Mucosa of rectum (tissue), 2 donors: ENCODE measurements around the gene CASZ1.

Experiments used
- H3K27ac ChIP-seq, 2 donors: one replicate each; pipeline ENCODE4 v1.7.0; 2013; ENCODE audit warnings: inconsistent platforms in 2 of 2, low read depth in 2 of 2, low read length in 2 of 2
- H3K27me3 ChIP-seq, 2 donors: one replicate each; pipeline ENCODE4 v1.7.0; 2013; ENCODE audit warnings: low read length in 2 of 2; ENCODE audit not compliant: control insufficient read depth in 2 of 2, insufficient read depth in 2 of 2
- H3K36me3 ChIP-seq, 2 donors: one replicate each; pipeline ENCODE4 v1.7.0; 2013; ENCODE audit warnings: low read length in 2 of 2; ENCODE audit not compliant: control insufficient read depth in 2 of 2, insufficient read depth in 2 of 2
- H3K4me1 ChIP-seq, 2 donors: one replicate each; pipeline ENCODE4 v1.7.0; 2013; ENCODE audit warnings: low read length in 2 of 2, mild to moderate bottlenecking in 1 of 2; ENCODE audit not compliant: control insufficient read depth in 2 of 2, insufficient read depth in 2 of 2
- H3K4me3 ChIP-seq, 2 donors: one replicate each; pipeline ENCODE4 v1.7.0; 2013; ENCODE audit warnings: low read length in 2 of 2
- H3K9ac ChIP-seq, 2 donors: one replicate each; pipeline ENCODE4 v1.7.0; 2013; ENCODE audit warnings: low read length in 2 of 2, low read depth in 1 of 2, mild to moderate bottlenecking in 1 of 2
- H3K9me3 ChIP-seq, 2 donors: one replicate each; pipeline ENCODE4 v1.7.0; 2013; ENCODE audit warnings: low read length in 2 of 2; ENCODE audit not compliant: control insufficient read depth in 2 of 2
- donor health status: healthy.
- donor health status: Normal muscosa, but diverticular disease.

The CASZ1 gene

DNA sequence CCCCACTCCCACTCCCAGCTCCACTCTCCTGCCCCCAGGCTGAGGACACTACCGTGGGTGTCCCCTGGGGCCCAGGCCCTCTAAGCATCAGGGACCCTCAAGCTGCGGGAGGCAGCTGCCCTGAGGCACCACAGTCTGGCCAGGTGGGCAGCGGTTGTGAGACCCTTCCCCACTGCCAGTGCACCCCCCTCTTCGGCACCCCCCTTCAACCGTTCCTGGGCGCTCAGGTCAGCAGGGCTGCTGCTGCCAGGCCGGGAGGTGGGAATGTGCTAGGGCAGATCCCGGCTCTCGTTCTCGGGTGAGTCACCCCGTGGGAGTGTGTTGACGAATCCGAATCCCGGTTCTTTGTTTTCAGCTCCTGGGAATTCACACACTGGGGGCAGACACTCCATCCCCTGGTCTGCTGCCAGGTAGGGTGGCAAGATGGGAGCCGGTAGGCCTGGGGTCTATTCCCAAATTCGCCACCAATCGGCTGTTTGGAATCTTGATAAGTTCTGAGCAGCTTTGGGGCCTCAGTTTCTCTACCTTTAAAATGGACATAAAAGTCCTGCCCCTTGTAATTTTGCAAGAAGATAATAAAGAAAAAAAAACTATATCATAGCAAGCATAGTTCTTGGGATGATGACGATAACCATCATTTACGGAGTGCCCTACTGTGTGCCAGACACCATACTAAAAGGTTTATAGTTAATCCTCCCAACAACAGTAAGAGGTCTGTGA is 28.5 kb upstream of the CASZ1 start:
- no peak overlapping the region for H3K27ac ChIP-seq
- H3K27me3 ChIP-seq: peaks cover 0 to 17% of the 10 kb centered on the region in 2 donors
- H3K4me3 ChIP-seq: no peak overlapping the region
- H3K9ac ChIP-seq: no peak overlapping the region
- H3K4me1 ChIP-seq: peaks cover 0 to under 1% of the 10 kb centered on the region in 2 donors
- no peaks in the 10 kb centered on the region for H3K36me3 ChIP-seq
- no peaks in the 10 kb centered on the region for H3K9me3 ChIP-seq

DNA sequence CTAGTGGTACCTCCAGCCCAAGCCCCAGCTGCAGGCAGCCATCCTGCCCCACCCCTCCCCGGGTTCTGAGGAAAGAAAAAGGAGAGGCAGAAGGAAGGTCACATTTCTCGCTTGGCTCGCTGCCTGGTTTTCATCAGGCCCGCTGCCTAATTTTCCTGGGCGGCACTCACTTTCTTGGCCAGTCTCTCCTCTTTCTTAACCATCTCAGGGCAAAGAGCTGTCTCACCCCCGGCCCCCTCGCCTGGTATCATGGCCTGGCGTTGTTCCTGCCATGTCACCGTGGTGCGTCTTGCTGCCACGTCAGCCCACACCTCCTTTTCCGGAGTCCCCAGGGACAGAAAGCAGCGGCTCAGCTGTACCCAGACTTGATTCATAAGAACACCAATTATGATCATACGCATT is 26.6 kb upstream of the CASZ1 start:
- H3K36me3 ChIP-seq: no peaks in the 10 kb centered on the region
- H3K9ac ChIP-seq: no peak overlapping the region
- no peak overlapping the region for H3K27ac ChIP-seq
- peaks cover 13 to 21% of the 10 kb centered on the region in 2 donors for H3K4me1 ChIP-seq
- H3K27me3 ChIP-seq: peaks cover 0 to 9% of the 10 kb centered on the region in 2 donors
- H3K9me3 ChIP-seq: no peaks in the 10 kb centered on the region
- no peak overlapping the region for H3K4me3 ChIP-seq

- no peak overlapping the region for H3K4me3 ChIP-seq
Observed at GRCh38 chr1:10821388-10821787, 24.9 kb upstream of the CASZ1 start.

DNA sequence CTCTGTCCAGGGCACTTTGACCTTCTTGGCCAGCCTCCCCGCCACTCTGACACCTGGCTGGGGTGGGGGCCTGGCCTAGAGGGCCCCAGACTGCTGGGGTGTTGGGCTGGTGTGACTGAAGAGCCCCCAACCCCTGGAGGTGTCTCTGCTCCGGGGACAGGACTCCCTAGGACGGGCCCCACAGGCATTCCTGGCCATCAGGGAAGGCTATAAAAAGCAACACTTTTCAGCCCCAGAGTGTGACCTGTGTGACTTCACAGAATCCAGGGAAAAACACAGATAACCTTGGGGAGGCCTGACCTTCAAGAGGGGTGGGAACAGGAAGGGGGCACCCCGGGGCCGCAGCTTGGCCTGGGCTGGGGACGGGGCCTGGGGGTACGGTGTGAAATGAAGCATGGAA is 24.0 kb upstream of the CASZ1 start:
- Histone ChIP-seq H3K36me3 (no peaks in the 10 kb centered on the region), H3K27me3 (no peaks in the 10 kb centered on the region), H3K4me1 (peaks cover 22 to 37% of the 10 kb centered on the region in 2 donors), H3K27ac (no peak overlapping the region), H3K9ac (no peak overlapping the region), H3K4me3 (no peak overlapping the region), H3K9me3 (no peaks in the 10 kb centered on the region)

More at GRCh38 chr1:10821388-10821787, 24.9 kb upstream of the CASZ1 start:
- Histone ChIP-seq H3K9ac (no peak overlapping the region), H3K36me3 (no peaks in the 10 kb centered on the region), H3K27ac (no peak overlapping the region), H3K27me3 (no peaks in the 10 kb centered on the region), H3K4me1 (peaks cover 13 to 28% of the 10 kb centered on the region in 2 donors), H3K9me3 (no peaks in the 10 kb centered on the region)

- H3K9me3 ChIP-seq: no peaks in the 10 kb centered on the region
- H3K27me3 ChIP-seq: no peaks in the 10 kb centered on the region
- no peaks in the 10 kb centered on the region for H3K36me3 ChIP-seq
- no peak overlapping the region for H3K4me3 ChIP-seq
- peak overlapping the region; percentile 2 to 34 for H3K9ac ChIP-seq
- H3K4me1 ChIP-seq: peaks cover 30 to 47% of the 10 kb centered on the region in 2 donors
- H3K27ac ChIP-seq: peak overlapping the region; percentile 65 to 79
Observed at GRCh38 chr1:10819198-10819901, 22.9 kb upstream of the CASZ1 start.

DNA sequence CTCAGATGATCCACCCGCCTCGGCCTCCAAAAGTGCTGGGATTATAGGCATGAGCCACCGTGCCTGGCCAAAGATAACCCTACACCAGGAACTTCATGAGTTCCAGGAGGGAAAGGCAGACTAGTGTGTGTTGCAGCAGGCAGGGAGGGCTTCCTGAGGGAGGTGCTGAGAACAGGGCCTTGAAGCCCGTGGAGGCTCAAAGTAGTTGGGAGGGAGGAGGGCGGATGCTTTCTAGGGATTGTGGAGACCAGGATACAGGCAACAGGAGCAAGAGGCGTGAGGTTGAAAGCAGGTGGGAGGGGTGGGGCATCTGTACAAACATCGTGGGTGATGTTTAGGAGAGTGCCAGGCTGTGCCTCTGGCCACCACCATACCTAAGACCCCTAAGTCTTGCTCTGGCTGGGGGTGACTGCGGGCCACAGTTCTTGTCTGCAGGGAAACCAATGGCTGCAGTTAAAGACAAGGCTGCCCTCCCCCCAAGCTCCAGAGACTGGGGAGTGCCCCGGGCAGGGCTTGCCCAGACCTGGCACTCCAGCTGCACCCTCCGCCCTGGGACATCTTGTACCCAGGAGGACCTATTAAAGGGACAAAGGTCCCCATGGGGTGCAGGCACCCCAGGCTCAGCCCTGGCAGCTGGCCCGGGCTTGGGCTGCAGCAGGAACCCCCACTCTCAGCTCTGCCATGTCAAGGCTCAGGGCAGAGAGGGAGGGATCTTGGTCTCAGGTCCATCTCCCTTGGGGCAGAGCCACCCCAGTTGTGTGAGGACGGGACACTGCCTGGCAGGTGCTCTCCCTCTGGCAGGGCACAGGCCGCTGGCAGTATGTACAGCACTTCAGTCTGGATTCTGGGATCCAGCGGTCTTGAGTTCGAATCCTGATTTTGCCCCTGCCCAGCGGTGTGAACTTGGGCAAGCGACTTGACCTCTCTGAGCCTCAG is 22.1 kb upstream of the CASZ1 start:
- Histone ChIP-seq H3K9ac (peak overlapping the region; percentile 2 to 36), H3K4me1 (peaks cover 30 to 47% of the 10 kb centered on the region in 2 donors), H3K4me3 (peak overlapping the region in 1 of 2 donors; percentile 37), H3K27ac (peak overlapping the region; percentile 65 to 79), H3K36me3 (no peaks in the 10 kb centered on the region), H3K9me3 (no peaks in the 10 kb centered on the region), H3K27me3 (no peaks in the 10 kb centered on the region)

- no peaks in the 10 kb centered on the region for H3K36me3 ChIP-seq
- H3K4me3 ChIP-seq: no peak overlapping the region
- no peak overlapping the region for H3K27ac ChIP-seq
- H3K9me3 ChIP-seq: no peaks in the 10 kb centered on the region
- H3K4me1 ChIP-seq: peaks cover 30 to 47% of the 10 kb centered on the region in 2 donors
- H3K27me3 ChIP-seq: no peaks in the 10 kb centered on the region
- peak overlapping the region in 1 of 2 donors; percentile 62 for H3K9ac ChIP-seq
Observed at GRCh38 chr1:10816743-10817369, 20.4 kb upstream of the CASZ1 start.

GRCh38 chr1:10816233-10816632 is 19.8 kb upstream of the CASZ1 start:
- Histone ChIP-seq H3K27ac (peak overlapping the region; percentile 67 to 83), H3K9me3 (no peaks in the 10 kb centered on the region), H3K9ac (peak overlapping the region in 1 of 2 donors; percentile 62)

DNA sequence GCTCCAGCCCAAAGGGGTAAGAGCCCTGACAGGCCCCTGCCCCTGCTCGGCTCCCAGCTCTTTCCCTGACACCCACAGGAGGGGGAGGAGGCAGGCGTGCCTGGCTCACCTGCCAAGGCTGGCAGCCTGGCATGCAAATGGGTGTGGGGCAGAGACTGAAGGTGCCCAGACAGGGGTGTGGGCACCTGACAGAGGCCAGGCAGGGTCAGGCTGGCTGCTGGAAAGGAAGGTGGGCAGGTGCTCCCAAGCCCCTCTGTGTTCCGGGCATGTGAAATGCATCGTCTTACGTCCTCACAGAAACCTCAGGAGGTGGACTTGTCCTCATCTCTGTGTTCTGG is 19.4 kb upstream of the CASZ1 start:
- peaks cover 30 to 47% of the 10 kb centered on the region in 2 donors for H3K4me1 ChIP-seq
- H3K9me3 ChIP-seq: no peaks in the 10 kb centered on the region
- H3K27ac ChIP-seq: peak overlapping the region; percentile 67 to 83
- peak overlapping the region; percentile 62 to 63 for H3K9ac ChIP-seq
- H3K27me3 ChIP-seq: no peaks in the 10 kb centered on the region
- peak overlapping the region in 1 of 2 donors; percentile 11 for H3K4me3 ChIP-seq
- no peaks in the 10 kb centered on the region for H3K36me3 ChIP-seq

More at GRCh38 chr1:10816233-10816632, 19.8 kb upstream of the CASZ1 start:
- Histone ChIP-seq H3K27me3 (no peaks in the 10 kb centered on the region), H3K4me3 (no peak overlapping the region), H3K4me1 (peaks cover 30 to 47% of the 10 kb centered on the region in 2 donors), H3K36me3 (no peaks in the 10 kb centered on the region)
